Tibial nerve (tissue), 4 donors: Measurements from ENCODE around the gene SESN2. TPM values are rescaled to one million over a fixed set of nuclear protein-coding genes. Genes with fewer than 3 reads are reported as not detected.

Experiments used
- DNase-seq, 2 donors: peaks; one replicate each; pipeline ENCODE4 v3.0.0-alpha.2; 2019; ENCODE audit warnings: low spot score in 2 of 2
- H3K27ac ChIP-seq, 4 donors: fragments of 200-600 bp; sonication (generic) in 3 of 4; one replicate each; pipeline ENCODE4 v1.5.1; 2017 to 2019; ENCODE audit warnings: mild to moderate bottlenecking in 1 of 4
- H3K27me3 ChIP-seq, 2 donors: fragments of 200-600 bp; sonication (generic) in 1 of 2; one replicate each; pipeline versions ENCODE4 v1.5.1 to v1.6.0; 2017 to 2019
- H3K36me3 ChIP-seq, 3 donors: fragments of 200-600 bp; sonication (generic); one replicate each; pipeline ENCODE4 v1.5.1; 2018 to 2019
- H3K4me1 ChIP-seq, 4 donors: fragments of 200-600 bp; sonication (generic) in 3 of 4; one replicate each; pipeline ENCODE4 v1.5.1; 2017 to 2019
- H3K4me3 ChIP-seq, 4 donors: fragments of 200-600 bp; sonication (generic) in 3 of 4; one replicate each; pipeline ENCODE4 v1.5.1; 2017 to 2019; ENCODE audit warnings: mild to moderate bottlenecking in 1 of 4, moderate library complexity in 1 of 4
- H3K9me3 ChIP-seq, 4 donors: fragments of 200-600 bp; sonication (generic) in 3 of 4; one replicate each; pipeline ENCODE4 v1.5.1; 2017 to 2019
- EP300 ChIP-seq, 2 donors: sonication (generic); formaldehyde crosslinking; IDR thresholded peaks; one replicate each; pipeline ENCODE4 v1.6.1; 2017; ENCODE audit warnings: antibody characterized with exemption in 2 of 2, mild to moderate bottlenecking in 1 of 2
- POLR2A ChIP-seq, 2 donors: fragments of 450-650 bp; IDR thresholded peaks; one replicate each; pipeline ENCODE4 v1.6.1; 2017; ENCODE audit warnings: antibody characterized with exemption in 2 of 2, mild to moderate bottlenecking in 2 of 2, moderate library complexity in 2 of 2
- WGBS, 2 donors: methylation state at CpG; one replicate each; pipeline ENCODE4 v1.1.5; 2018; 5-methylcytosine and 5-hydroxymethylcytosine counted together
- total RNA-seq, 4 donors: library from RNA; depleted of rRNA; stranded (reverse); fragments of >200 nt; gene quantifications; one replicate each; pipeline ENCODE4 v1.1.0, GENCODE V29; 2016
- TF ChIP-seq, protein P1 (sequence below), 5 experiments: fragments of 200-600 bp in 3 of 5; fragments of 450-650 bp in 2 of 5; sonication (generic) in 3 of 5; IDR thresholded peaks; one replicate each; pipeline ENCODE4 v1.5.1; 2016 to 2019; ENCODE audit warnings: antibody characterized with exemption in 5 of 5, mild to moderate bottlenecking in 3 of 5, moderate library complexity in 2 of 5

Gene SESN2
- total RNA-seq, 4 donors from 2014 or later, result 6.9 to 16.2 (median 8.9) TPM

DNA sequence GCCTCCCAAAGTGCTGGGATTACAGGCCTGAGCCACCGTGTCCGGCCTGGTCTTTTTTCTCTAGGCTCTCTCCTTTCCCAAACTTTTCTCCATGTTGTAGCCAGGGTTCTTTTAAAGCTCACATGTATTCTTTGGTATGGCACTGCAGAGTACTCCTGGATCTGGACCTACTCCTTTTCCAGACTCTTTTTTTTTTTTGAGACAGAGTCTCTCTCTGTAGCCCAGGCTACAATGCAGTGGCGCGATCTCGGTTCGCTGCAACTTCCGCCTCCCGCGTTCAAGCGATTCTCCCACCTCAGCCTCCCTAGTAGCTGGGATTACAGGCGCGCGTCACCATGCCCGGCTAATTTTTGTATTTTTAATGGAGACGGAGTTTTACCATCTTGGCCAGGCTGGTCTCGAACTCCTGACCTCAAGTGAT is 68.9 kb downstream of the SESN2 start:
- Histone ChIP-seq H3K27me3 (no peaks in the 10 kb centered on the region), H3K4me3 (peak overlapping the region; percentile 46 to 63 (median 57)), H3K9me3 (no peaks in the 10 kb centered on the region), H3K27ac (peak overlapping the region; percentile 40 to 86 (median 85)), H3K4me1 (peaks cover 0 to 23% (median 14%) of the 10 kb centered on the region in 4 donors), H3K36me3 (peaks cover 0 to 28% (median 7%) of the 10 kb centered on the region in 3 donors)
- TF ChIP-seq, protein P1, sequence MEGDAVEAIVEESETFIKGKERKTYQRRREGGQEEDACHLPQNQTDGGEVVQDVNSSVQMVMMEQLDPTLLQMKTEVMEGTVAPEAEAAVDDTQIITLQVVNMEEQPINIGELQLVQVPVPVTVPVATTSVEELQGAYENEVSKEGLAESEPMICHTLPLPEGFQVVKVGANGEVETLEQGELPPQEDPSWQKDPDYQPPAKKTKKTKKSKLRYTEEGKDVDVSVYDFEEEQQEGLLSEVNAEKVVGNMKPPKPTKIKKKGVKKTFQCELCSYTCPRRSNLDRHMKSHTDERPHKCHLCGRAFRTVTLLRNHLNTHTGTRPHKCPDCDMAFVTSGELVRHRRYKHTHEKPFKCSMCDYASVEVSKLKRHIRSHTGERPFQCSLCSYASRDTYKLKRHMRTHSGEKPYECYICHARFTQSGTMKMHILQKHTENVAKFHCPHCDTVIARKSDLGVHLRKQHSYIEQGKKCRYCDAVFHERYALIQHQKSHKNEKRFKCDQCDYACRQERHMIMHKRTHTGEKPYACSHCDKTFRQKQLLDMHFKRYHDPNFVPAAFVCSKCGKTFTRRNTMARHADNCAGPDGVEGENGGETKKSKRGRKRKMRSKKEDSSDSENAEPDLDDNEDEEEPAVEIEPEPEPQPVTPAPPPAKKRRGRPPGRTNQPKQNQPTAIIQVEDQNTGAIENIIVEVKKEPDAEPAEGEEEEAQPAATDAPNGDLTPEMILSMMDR (IDR thresholded peaks at IDR 0.05), result no peak
- TF ChIP-seq POLR2A (IDR thresholded peaks at IDR 0.05) (no peak), EP300 (IDR thresholded peaks at IDR 0.05) (no peak)
- DNase-seq, result no peak
- 75 to 78% methylated on average over 16 of the region's 16 CpGs for WGBS, 2 donors

DNA sequence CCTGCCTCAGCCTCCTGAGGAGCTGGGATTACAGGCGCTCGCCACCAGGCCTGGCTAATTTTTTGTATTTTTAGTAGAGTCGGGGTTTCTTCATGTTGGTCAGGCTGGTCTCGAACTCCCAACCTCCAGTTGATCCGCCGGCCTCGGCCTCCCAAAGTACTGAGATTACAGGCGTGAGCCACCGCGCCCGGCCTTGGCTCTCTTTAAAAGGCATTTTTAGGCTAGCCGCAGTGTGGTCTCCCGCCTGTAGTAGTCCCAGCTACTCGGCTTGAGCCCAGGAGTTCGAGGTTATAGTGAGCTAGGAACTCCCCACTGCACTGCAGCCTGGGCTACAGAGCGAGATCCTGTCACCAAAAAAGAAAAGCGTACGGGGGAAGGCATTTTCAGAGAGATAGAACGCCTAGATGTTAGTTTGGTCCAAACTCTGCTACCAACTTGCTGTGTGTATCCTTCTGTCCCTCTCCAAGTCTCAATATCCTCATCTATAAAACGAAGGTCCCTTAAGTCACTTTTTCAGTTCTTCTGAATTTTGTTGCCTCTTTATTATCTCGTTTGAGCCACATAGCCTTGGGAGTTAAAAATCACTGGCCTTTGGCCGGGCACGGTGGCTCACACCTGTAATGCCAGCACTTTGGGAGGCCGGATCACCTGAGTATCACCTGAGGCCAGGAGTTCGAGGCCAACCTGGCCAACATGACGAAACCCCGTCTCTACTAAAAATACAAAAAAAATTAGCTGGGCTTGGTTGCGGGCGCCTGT is 70.3 kb downstream of the SESN2 start:
- Histone ChIP-seq H3K36me3 (peaks cover 0 to 42% (median 10%) of the 10 kb centered on the region in 3 donors), H3K9me3 (no peaks in the 10 kb centered on the region), H3K4me1 (peaks cover 0 to 23% (median 14%) of the 10 kb centered on the region in 4 donors), H3K27me3 (no peaks in the 10 kb centered on the region), H3K27ac (peak overlapping the region; percentile 40 to 86 (median 85)), H3K4me3 (peak overlapping the region; percentile 46 to 63 (median 57))
- peak in 1 of 2 donors; percentile 8 for DNase-seq
- 41 to 46% methylated on average over 27 to 29 of the region's 29 CpGs for WGBS, 2 donors
- TF ChIP-seq EP300 (IDR thresholded peaks at IDR 0.05) (no peak), POLR2A (IDR thresholded peaks at IDR 0.05) (no peak)
- TF ChIP-seq, protein P1 (IDR thresholded peaks at IDR 0.05), result no peak

Other genes with a start within 250 kb of the SESN2 start
- 10 to 100 TPM in 3 of 4 donors, 1 to 10 TPM in 1; 9.2 to 17.6 (median 14.6) TPM for gene EYA3, start 170.9 kb upstream of the SESN2 start, total RNA-seq
- gene PTAFR, start 82.8 kb upstream of the SESN2 start, total RNA-seq, result 10 to 100 TPM in 1 of 4 donors, 1 to 10 TPM in 3; 3.5 to 11.1 (median 5.9) TPM
- 10 to 100 TPM; 77.7 to 83.1 (median 79.9) TPM for gene DNAJC8, start 26.5 kb upstream of the SESN2 start, total RNA-seq
- gene ATP5IF1, start 23.4 kb upstream of the SESN2 start, total RNA-seq, result 100 to 1,000 TPM in 3 of 4 donors, 10 to 100 TPM in 1; 96.3 to 207 (median 148) TPM
- 10 to 100 TPM in 2 of 4 donors, 1 to 10 TPM in 2; 9.4 to 21.2 (median 12.0) TPM for gene MED18, start 69.5 kb downstream of the SESN2 start, total RNA-seq
- gene PHACTR4, start 110.2 kb downstream of the SESN2 start, total RNA-seq, result 10 to 100 TPM; 25.1 to 38.7 (median 33.6) TPM
- gene RCC1, start 246.5 kb downstream of the SESN2 start, total RNA-seq, result 10 to 100 TPM; 13.5 to 36.9 (median 19.3) TPM